Amygdala (tissue), 56 donors: ENCODE data around the gene TMEM184C.

Source experiments
- DNase-seq, 56 donors: peaks; one replicate each; lab custom pipeline; 2025; lab: John Stamatoyannopoulos, UW

Gene TMEM184C

DNA sequence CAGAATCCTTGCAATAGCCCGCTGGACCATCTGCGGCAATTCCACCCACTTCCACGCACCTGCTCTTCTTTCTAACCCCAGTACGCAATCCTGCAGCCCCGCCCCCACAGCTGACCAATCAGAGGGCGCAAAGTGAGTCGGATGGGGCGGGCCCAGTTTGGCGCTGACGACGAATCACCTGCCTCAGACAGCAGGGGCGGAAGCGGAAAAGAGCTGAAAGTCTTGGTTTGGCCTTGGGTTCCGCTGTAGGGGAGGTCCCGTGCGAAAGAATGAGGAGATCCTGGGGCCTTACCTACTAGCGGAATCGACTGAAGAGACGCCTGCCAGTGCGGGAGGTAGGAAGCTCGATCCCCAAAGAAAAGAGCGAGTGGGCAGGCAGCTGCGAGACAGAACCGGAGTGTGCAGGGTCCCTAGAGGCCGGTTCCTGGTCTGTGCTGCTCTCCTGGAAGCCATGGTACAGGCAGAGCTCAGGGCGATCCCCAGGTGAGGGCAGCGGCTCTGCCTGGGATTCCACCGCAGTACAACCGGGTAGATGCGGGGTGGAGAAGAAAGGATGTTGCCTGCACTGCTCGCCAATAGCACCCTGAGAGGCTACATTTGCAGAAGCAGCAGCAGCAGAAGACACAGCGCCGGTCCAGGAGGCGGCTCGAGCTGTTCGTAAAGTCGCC, at the start of gene TMEM184C:
Gene TMEM184C (plus strand): TSS at position 225 of the 668 bp plus-strand sequence. CDS start 560 bp downstream, outside the sequence.
- DNase-seq = peak; percentile 55 to 98 (median 94)

- DNase-seq = no peak
Observed at GRCh38 chr4:147570616-147571015, 46.6 kb upstream of the TMEM184C start.

GRCh38 chr4:147571036-147571770, 46.0 kb upstream of the TMEM184C start:
- DNase-seq = no peak

- DNase-seq = no peak
Observed at GRCh38 chr4:147576084-147576483, 41.1 kb upstream of the TMEM184C start.

GRCh38 chr4:147578051-147578476, 39.1 kb upstream of the TMEM184C start:
- no peak for DNase-seq

GRCh38 chr4:147578593-147578992, 38.6 kb upstream of the TMEM184C start:
- no peak for DNase-seq

- DNase-seq = no peak
Observed at GRCh38 chr4:147580396-147580795, 36.8 kb upstream of the TMEM184C start.

DNA sequence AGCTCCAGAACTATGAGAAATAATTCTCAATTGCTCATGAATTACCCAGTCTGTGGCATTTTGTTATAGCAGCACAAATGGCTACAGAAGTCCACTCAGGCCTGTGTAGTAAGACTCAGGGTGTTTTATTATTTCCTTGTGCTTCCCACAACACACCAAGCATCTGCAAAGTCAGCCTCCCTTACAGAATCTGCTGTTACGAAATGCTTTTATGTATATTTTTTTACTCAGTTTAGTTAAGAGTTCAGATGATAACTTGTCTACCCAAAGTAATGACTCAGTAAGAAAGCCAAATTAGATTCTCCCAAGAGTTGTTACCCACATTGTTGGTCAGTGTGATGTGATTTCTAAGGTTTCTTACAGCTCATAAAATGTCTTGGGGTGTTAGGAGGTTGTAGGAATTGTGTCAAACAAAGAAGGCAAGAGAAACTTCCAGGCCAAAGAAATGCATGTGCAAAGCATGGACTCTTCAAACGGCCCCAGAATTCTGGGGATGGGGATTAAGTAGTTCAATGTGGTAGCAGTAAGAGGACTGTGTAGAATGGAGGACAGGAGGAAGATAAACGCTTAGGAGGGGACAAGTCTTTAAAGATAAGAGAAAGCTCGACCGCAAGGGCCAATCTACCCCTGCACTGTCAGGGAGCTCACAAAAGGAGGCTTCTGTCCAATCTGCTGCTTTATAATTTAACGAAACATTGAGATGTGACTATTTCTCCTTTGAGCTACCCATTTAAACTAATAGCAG, 35.4 kb upstream of the TMEM184C start:
- DNase-seq = no peak

DNA sequence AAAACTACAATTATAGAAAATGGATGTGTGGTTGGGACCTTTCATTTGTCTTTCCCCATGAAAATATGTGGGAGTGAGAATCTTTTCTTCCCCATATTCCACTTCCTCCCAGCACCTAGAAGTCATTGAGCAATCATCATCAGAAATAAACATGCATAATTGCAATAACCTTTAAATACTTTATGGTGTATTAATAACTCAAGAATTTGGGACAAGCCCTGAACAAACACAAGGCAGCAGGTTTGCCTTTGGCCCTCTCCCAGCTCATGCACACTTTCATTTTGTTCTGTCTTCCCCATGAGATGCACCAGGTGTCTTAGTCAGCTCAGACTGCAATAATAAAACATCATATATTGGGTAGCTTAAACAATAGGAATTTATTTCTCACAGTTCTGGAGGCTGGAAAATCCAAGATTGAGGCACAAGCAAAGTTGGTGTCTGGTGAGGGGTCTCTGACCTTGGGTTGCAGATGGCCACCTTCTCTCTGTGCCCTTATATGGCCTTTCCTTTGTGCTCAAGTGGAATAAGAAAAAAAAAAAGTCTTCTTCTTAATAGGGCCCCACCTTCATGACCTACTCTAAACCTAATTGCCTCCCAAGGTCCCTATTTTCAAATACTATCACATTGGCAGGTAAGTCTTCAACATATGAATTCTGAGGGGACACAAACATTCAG, 34.7 kb upstream of the TMEM184C start:
- DNase-seq = no peak

GRCh38 chr4:147583876-147584275, 33.3 kb upstream of the TMEM184C start:
- no peak for DNase-seq

DNA sequence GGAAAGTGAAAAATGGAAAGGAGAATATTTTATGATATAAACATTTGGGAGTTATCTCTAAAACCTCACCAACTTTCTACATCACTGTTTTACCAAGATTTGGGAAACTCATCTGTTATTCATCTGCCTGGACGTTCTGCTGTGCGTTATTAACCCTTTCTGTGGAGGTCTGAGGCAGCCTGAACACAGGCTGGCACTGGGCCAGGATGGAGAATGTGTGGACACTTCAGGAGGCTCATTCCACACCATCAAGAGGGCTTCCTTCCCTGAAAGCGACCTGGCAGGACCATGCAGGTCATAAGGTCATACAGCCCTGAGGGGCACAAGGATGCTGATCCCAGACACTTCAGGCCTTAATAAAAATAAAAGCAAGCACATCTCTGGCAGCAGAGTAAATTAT, 31.2 kb upstream of the TMEM184C start:
- peak in 1 of 56 donors; percentile 14 for DNase-seq

DNA sequence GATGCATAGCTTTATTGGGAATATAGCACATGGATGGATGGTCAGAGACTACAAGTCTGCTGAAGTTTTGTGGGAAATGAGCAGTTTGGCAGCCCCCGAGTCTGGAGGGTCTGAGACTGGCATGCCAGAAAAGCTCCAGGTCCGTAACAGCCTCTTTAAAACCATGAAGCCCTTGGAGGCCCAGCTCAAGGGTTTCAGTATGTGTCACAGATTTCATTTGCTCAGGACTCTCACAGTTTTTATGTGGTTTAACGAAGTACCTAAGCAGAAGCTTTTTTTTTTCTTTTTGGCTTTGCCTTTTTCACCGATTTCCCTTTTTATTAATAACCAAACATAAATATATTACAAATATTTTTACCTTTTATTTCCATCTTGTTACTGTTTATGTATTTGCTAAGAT, 30.6 kb upstream of the TMEM184C start:
- DNase-seq = no peak

DNA sequence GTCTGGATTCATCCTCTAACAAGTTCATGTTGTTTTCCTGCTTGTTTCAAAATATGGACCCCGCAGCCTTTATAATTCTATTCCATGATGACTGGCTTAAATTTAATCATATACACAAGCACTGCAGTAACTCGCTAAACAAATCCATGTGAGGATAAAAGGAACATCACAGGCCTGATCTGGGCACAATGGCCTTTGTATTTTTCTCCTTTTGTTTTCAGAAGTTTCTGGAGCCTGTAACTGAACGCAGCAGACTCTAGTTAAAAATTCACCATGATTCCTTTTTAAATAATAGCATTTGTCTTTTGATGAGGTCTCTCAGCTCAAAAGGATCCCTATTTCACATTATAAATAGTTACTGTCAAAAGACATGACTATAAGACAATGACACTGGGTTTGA, 30.2 kb upstream of the TMEM184C start:
- peak in 7 of 56 donors; percentile 1 to 32 (median 5) for DNase-seq

- peak in 5 of 56 donors; percentile 1 to 7 (median 3) for DNase-seq
Observed at GRCh38 chr4:147589586-147589985, 27.6 kb upstream of the TMEM184C start.

DNA sequence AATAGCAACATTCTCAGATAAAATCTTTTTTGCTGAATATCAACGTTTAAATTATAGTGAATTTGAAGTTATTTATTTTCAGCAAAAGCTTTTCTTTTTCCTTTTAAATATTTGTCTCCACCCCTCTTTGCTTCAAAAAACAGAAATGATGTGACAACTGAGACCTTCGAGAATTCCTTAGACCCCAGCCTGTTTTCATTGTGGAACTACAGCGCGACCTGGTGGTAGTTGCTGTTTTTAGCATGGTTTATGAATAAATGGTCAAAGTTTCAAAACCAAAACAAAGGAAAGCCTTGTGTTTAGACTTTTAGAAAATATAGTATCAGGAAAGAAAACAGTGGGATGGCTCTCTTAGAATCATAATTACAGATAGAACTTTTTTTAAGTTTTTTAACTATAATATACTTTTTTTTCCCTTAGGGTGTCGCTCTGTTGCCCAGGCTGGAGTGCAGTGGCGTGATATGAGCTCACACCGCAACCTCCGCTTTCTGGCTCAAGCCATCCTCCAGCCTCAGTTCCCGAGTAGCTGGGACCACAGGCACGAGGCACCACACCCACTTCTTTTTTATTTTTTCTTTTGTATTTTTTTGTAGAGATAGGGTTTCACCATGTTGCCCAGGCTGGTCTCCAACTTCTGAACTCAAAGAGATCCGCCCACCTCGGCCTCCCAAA, 26.8 kb upstream of the TMEM184C start:
- peak in 43 of 56 donors; percentile 1 to 87 (median 26) for DNase-seq

GRCh38 chr4:147591106-147591505, 26.1 kb upstream of the TMEM184C start:
- DNase-seq = no peak

DNA sequence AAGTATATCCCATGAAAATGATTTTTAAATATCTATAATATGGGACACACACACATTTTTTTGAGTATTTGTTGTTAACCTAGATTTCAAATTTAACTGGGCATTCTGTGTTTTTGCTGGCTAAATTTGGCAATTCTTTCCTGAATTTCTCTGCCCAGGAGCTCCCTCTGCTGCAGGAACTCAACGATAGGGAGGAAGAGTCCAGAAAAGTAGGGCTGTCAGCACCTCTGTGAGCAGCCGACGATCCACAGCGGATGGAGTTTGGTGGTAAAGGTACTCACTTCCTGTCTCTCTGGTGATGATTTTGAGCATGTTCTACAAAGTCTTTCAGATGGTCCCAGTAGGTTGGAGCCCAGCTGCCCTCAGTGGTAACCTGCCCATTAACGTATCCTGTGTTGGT, 23.1 kb upstream of the TMEM184C start:
- DNase-seq = peak in 1 of 56 donors; percentile 1

GRCh38 chr4:147594578-147594977, 22.6 kb upstream of the TMEM184C start:
- DNase-seq = no peak

DNA sequence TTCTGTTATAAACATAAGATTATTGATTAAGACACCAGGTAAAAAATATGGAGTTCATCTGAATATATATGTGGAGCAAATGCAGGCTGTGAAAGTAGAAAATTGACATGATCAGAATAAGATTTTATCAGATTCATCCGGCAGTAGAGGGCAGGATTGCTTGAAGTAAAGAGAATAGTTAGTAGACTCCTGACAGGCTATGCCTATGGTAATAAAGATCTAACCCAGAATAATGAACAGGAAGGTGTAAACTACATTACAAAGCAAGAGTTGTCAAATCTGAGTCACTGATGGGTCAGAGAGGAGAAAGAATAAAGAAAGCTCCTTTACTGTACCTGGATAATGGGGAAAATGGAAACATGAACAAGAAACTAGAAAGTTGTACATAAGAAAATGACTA, 20.8 kb upstream of the TMEM184C start:
- no peak for DNase-seq

GRCh38 chr4:147596981-147597380, 20.2 kb upstream of the TMEM184C start:
- no peak for DNase-seq
